Measurements from ENCODE around the gene TEDDM1.

TEDDM1 gene

DNA sequence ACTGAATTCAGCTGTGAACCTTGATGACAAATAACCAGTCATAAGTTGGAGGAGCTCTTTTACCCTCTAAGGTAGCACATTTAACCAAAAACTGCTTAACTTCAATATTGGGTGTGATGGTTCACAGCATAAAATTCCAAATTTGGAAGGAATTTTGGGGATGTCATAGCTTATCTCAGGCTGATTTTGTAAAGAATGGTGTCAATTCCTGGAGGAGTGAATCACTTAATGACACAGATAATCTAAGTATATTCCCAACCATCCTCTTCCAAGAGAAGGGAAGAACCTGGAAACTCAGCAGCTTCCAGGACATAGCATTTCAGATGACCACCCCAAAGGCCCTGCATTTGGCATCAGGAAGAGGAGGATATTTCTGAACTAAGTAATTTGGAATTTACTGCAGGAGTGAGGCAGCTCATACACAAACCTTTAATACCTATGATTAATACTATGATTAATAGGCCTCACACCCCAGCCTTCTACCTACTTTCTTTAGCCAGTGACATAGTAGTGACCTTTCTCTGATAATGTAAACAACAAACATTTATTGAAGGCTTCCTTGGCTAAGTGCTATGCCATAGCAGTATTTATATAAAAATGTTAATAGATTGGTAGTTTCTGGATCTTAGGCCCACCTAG is 23.4 kb downstream of the TEDDM1 start:
- Histone ChIP-seq H3K9me3 (ENCODE audit: control insufficient read depth, low read length) (no peaks in the 10 kb centered on the region), H3K4me3 (ENCODE audit: low read length) (no peak overlapping the region), H3K27me3 (replicated peaks; ENCODE audit: control insufficient read depth, insufficient read depth, low read length) (no peaks in the 10 kb centered on the region), H3K36me3 (ENCODE audit: control insufficient read depth, insufficient read depth, low read length, severe bottlenecking) (peaks cover 9% of the 10 kb centered on the region), H3K4me1 (ENCODE audit: control insufficient read depth, insufficient read depth, low read length) (peaks cover 7% of the 10 kb centered on the region), H3K9ac (ENCODE audit: low read length) (no peak overlapping the region)
- no peak for DNase-seq (ENCODE audit: low read depth)

- H3K9ac ChIP-seq (ENCODE audit: low read length) = no peak overlapping the region
- H3K4me3 ChIP-seq (ENCODE audit: low read length) = no peak overlapping the region
- no peaks in the 10 kb centered on the region for H3K27me3 ChIP-seq (replicated peaks; ENCODE audit: control insufficient read depth, insufficient read depth, low read length)
- H3K4me1 ChIP-seq (ENCODE audit: control insufficient read depth, insufficient read depth, low read length) = peaks cover 3% of the 10 kb centered on the region
- DNase-seq (ENCODE audit: low read depth) = no peak
- no peaks in the 10 kb centered on the region for H3K36me3 ChIP-seq (ENCODE audit: control insufficient read depth, insufficient read depth, low read length, severe bottlenecking)
- no peaks in the 10 kb centered on the region for H3K9me3 ChIP-seq (ENCODE audit: control insufficient read depth, low read length)
These were observed 26.2 kb downstream of the TEDDM1 start for GRCh38 chr1:182374101-182374834.

DNA sequence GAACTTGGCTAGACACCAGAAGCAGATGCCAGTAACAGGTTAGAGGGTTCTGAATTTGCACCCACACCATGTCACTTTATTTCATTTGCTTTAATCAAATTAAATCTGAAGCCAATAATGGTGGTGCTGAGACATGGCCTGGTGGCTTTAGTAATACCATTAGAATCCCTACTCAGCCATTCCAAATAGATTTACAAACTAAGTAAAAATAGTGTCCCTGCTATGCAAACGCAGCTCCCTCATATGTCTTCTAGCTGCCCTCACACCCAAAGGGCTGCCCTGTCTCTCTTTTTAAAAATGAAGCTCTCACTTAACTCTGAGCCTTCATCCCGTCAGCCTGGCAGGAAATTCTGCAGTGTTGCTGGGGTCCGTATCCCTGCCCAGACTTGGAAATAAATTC is 29.9 kb downstream of the TEDDM1 start:
- H3K4me1 ChIP-seq (ENCODE audit: control insufficient read depth, insufficient read depth, low read length) = no peaks in the 10 kb centered on the region
- H3K9me3 ChIP-seq (ENCODE audit: control insufficient read depth, low read length) = no peaks in the 10 kb centered on the region
- H3K4me3 ChIP-seq (ENCODE audit: low read length) = no peak overlapping the region
- H3K36me3 ChIP-seq (ENCODE audit: control insufficient read depth, insufficient read depth, low read length, severe bottlenecking) = no peaks in the 10 kb centered on the region
- H3K9ac ChIP-seq (ENCODE audit: low read length) = no peak overlapping the region
- DNase-seq (ENCODE audit: low read depth) = no peak
- no peaks in the 10 kb centered on the region for H3K27me3 ChIP-seq (replicated peaks; ENCODE audit: control insufficient read depth, insufficient read depth, low read length)

- Histone ChIP-seq H3K27me3 (replicated peaks; ENCODE audit: control insufficient read depth, insufficient read depth, low read length) (no peaks in the 10 kb centered on the region), H3K4me1 (ENCODE audit: control insufficient read depth, insufficient read depth, low read length) (no peaks in the 10 kb centered on the region), H3K36me3 (ENCODE audit: control insufficient read depth, insufficient read depth, low read length, severe bottlenecking) (no peaks in the 10 kb centered on the region), H3K4me3 (ENCODE audit: low read length) (no peak overlapping the region), H3K9ac (ENCODE audit: low read length) (no peak overlapping the region), H3K9me3 (ENCODE audit: control insufficient read depth, low read length) (no peaks in the 10 kb centered on the region)
- no peak for DNase-seq (ENCODE audit: low read depth)
These were observed 31.6 kb downstream of the TEDDM1 start for GRCh38 chr1:182368903-182369302.

- DNase-seq (ENCODE audit: low read depth) = no peak
- no peak overlapping the region for H3K4me3 ChIP-seq (ENCODE audit: low read length)
- no peaks in the 10 kb centered on the region for H3K27me3 ChIP-seq (replicated peaks; ENCODE audit: control insufficient read depth, insufficient read depth, low read length)
- H3K9me3 ChIP-seq (ENCODE audit: control insufficient read depth, low read length) = no peaks in the 10 kb centered on the region
- no peak overlapping the region for H3K9ac ChIP-seq (ENCODE audit: low read length)
- H3K4me1 ChIP-seq (ENCODE audit: control insufficient read depth, insufficient read depth, low read length) = no peaks in the 10 kb centered on the region
- no peaks in the 10 kb centered on the region for H3K36me3 ChIP-seq (ENCODE audit: control insufficient read depth, insufficient read depth, low read length, severe bottlenecking)
These were observed 32.1 kb downstream of the TEDDM1 start for GRCh38 chr1:182368358-182368757.

DNA sequence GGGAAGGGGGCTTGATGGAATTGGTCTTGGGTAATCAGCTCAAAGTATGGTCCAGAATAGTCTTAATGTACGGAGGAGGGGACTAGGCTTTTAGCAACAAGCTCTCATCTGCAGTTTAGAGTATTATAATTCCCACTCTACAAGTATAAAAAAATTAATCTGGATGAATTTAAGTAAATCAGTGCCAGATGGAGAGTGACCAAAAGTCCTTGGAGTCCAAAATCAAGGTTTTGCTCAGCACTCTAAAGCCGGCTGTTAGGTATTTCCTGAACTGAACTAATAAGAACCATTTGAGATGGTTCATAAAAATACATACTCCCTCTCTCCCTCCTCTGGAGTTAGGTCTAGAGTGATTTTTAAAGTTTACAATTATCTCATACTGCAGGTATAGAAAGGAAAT is 32.5 kb downstream of the TEDDM1 start:
- Histone ChIP-seq H3K36me3 (ENCODE audit: control insufficient read depth, insufficient read depth, low read length, severe bottlenecking) (no peaks in the 10 kb centered on the region), H3K27me3 (replicated peaks; ENCODE audit: control insufficient read depth, insufficient read depth, low read length) (no peaks in the 10 kb centered on the region), H3K4me3 (ENCODE audit: low read length) (no peak overlapping the region), H3K4me1 (ENCODE audit: control insufficient read depth, insufficient read depth, low read length) (no peaks in the 10 kb centered on the region), H3K9ac (ENCODE audit: low read length) (no peak overlapping the region), H3K9me3 (ENCODE audit: control insufficient read depth, low read length) (no peaks in the 10 kb centered on the region)
- DNase-seq (ENCODE audit: low read depth) = no peak

DNA sequence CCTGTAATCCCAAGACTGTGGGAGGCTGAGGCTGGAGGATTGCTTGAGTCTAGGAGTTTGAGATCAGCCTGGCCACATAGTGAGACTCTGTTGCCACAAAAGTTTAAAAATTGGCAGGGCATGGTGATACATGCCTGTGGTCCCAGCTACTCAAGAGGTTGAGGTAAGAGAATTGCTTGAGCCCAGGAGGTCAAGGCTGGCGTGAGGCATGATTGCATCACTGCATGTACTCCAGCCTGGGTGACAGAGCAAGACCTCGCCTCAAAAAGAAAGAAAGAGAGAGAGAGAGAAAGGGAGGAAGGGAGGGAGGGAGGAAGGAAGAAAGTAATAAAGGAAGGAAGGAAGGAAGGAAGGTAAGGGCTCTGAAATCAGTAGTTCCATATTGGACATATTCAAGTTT is 33.9 kb downstream of the TEDDM1 start:
- DNase-seq (ENCODE audit: low read depth) = no peak
- Histone ChIP-seq H3K36me3 (ENCODE audit: control insufficient read depth, insufficient read depth, low read length, severe bottlenecking) (no peaks in the 10 kb centered on the region), H3K4me1 (ENCODE audit: control insufficient read depth, insufficient read depth, low read length) (no peaks in the 10 kb centered on the region)

DNA sequence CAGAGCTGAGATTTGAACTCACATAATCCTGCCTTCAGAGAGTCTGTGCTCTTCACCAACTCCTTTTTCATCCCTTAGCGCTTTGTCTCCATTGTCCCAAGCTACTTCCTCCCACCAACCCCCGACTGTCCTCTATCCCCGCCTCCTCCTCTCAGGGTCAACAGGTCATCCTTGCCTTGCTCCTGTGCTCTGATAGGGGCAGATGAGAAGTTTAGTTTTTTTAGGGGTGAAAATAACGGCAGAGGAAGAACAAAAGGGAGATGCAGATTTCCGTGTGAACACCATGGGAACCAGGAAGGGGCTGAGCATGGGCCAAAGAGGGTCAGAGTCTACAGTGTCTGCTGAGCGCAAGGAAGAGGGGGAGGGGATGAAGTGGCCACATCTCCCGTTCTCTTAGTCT is 40.8 kb downstream of the TEDDM1 start:
- no peaks in the 10 kb centered on the region for H3K4me1 ChIP-seq (ENCODE audit: control insufficient read depth, insufficient read depth, low read length)
- no peak overlapping the region for H3K9ac ChIP-seq (ENCODE audit: low read length)
- no peak overlapping the region for H3K4me3 ChIP-seq (ENCODE audit: low read length)
- H3K9me3 ChIP-seq (ENCODE audit: control insufficient read depth, low read length) = no peaks in the 10 kb centered on the region
- DNase-seq (ENCODE audit: low read depth) = no peak
- no peaks in the 10 kb centered on the region for H3K27me3 ChIP-seq (replicated peaks; ENCODE audit: control insufficient read depth, insufficient read depth, low read length)
- no peaks in the 10 kb centered on the region for H3K36me3 ChIP-seq (ENCODE audit: control insufficient read depth, insufficient read depth, low read length, severe bottlenecking)

More for the DNA sequence above, 33.9 kb downstream of the TEDDM1 start:
- Histone ChIP-seq H3K9ac (ENCODE audit: low read length) (no peak overlapping the region), H3K9me3 (ENCODE audit: control insufficient read depth, low read length) (no peaks in the 10 kb centered on the region), H3K4me3 (ENCODE audit: low read length) (no peak overlapping the region), H3K27me3 (replicated peaks; ENCODE audit: control insufficient read depth, insufficient read depth, low read length) (no peaks in the 10 kb centered on the region)

DNA sequence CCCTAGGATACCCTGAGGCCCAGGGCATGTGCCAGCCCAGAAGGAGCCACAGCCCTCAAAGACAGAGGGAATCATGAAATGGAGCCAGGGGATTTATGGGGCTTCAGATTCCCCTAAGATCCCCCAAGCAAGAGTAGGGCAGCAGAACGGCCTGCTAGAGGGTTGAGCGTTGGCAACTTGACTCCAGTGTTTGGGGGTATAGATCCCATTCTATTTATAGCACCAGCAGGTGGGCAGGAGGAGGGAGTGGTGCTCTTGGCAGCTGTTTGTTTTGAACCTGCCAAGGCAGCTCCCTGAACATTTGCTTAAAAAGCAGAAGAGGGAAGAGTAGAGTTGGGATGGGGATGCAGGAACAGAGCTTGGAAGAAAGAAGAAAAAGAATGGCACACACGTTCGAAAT is 42.6 kb downstream of the TEDDM1 start:
- H3K27me3 ChIP-seq (replicated peaks; ENCODE audit: control insufficient read depth, insufficient read depth, low read length) = no peaks in the 10 kb centered on the region
- no peak overlapping the region for H3K9ac ChIP-seq (ENCODE audit: low read length)
- DNase-seq (ENCODE audit: low read depth) = no peak
- no peaks in the 10 kb centered on the region for H3K4me1 ChIP-seq (ENCODE audit: control insufficient read depth, insufficient read depth, low read length)
- H3K36me3 ChIP-seq (ENCODE audit: control insufficient read depth, insufficient read depth, low read length, severe bottlenecking) = no peaks in the 10 kb centered on the region
- no peak overlapping the region for H3K4me3 ChIP-seq (ENCODE audit: low read length)
- no peaks in the 10 kb centered on the region for H3K9me3 ChIP-seq (ENCODE audit: control insufficient read depth, low read length)

DNA sequence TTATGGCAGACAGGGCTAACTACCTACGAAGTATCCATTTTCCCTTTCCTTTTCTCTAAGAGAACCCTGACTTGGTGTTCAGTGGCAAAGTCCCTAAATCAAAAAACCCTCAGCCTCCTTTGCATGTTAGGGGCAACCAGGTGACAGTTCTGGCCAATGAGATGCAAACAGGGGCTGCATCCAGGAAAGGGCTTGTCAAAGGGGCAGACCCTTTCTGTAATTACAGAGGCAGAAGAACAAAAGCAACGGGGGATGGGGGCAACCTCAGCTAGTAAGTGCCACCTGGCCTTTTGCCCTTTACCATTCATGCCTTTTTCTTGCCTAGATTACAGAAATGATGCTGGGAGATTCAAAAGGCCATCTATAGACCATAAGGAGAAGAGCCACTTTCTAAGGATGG is 43.3 kb downstream of the TEDDM1 start:
- Histone ChIP-seq H3K27me3 (replicated peaks; ENCODE audit: control insufficient read depth, insufficient read depth, low read length) (no peaks in the 10 kb centered on the region), H3K9me3 (ENCODE audit: control insufficient read depth, low read length) (no peaks in the 10 kb centered on the region), H3K9ac (ENCODE audit: low read length) (no peak overlapping the region), H3K4me1 (ENCODE audit: control insufficient read depth, insufficient read depth, low read length) (peaks cover 3% of the 10 kb centered on the region), H3K36me3 (ENCODE audit: control insufficient read depth, insufficient read depth, low read length, severe bottlenecking) (no peaks in the 10 kb centered on the region), H3K4me3 (ENCODE audit: low read length) (no peak overlapping the region)
- DNase-seq (ENCODE audit: low read depth) = no peak

- no peaks in the 10 kb centered on the region for H3K9me3 ChIP-seq (ENCODE audit: control insufficient read depth, low read length)
- no peaks in the 10 kb centered on the region for H3K36me3 ChIP-seq (ENCODE audit: control insufficient read depth, insufficient read depth, low read length, severe bottlenecking)
- H3K9ac ChIP-seq (ENCODE audit: low read length) = no peak overlapping the region
- peaks cover 18% of the 10 kb centered on the region for H3K4me1 ChIP-seq (ENCODE audit: control insufficient read depth, insufficient read depth, low read length)
- DNase-seq (ENCODE audit: low read depth) = no peak
- no peak overlapping the region for H3K4me3 ChIP-seq (ENCODE audit: low read length)
- H3K27me3 ChIP-seq (replicated peaks; ENCODE audit: control insufficient read depth, insufficient read depth, low read length) = no peaks in the 10 kb centered on the region
These were observed 44.8 kb downstream of the TEDDM1 start for GRCh38 chr1:182355723-182356098.
